Putamen (tissue), 1 donor: ENCODE results near the gene NCKAP5.
"Not testable (repeated sequence)": the region's sequence is repeated elsewhere in the genome, so short reads cannot be mapped to it uniquely, and the experiment has no call there.

Source experiments
- DNase-seq: peaks from one replicate; pipeline ENCODE4 v3.0.0-alpha.2; 2016; ENCODE audit warnings: low spot score

Gene NCKAP5

DNA sequence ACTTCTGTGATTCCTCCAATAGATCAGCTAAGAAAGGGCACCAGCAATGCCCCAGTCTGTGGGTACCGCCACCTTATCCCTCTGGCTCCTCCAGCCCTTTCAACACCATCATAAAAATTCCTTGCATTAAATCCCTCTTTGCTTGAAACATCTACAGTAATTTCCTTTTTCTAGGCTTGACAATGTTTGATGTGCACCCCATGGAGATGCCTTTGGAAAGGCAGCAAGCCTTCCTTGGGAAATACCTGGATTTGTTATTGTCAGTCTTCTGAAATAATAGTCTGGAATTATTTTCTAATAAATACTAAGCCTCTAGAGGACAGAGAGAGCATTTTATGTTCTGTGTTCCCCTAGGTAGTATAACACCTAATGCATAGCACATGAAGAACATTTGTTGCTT, 46.1 kb downstream of the NCKAP5 start:
- DNase-seq = no peak

DNA sequence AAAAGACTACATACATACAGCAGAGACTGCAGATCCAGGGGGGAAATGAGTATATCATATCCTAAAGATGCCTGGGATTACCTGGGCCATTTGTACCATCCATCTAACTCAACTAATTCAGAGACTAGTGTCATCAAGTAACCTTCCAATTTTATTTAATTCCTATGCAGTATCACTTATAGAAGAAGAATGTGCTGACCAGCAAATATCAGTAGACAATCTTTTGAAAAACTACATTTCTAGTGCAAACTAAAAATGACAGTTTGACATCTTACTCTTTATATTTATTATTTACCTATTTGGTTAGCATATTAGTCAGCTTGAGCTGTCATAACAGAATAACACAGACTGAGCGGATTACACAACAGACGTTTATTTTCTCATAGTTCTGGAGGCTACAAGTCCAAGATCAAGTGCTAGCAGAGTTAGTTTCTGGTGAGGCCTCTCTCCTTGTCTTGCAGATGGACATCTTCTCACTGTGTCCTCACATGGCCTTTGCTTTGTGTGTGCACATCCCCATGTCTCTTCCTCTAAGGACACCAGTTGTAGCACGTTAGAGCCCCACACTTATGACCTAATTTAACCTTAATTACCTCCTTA, 47.0 kb downstream of the NCKAP5 start:
- no peak for DNase-seq

DNA sequence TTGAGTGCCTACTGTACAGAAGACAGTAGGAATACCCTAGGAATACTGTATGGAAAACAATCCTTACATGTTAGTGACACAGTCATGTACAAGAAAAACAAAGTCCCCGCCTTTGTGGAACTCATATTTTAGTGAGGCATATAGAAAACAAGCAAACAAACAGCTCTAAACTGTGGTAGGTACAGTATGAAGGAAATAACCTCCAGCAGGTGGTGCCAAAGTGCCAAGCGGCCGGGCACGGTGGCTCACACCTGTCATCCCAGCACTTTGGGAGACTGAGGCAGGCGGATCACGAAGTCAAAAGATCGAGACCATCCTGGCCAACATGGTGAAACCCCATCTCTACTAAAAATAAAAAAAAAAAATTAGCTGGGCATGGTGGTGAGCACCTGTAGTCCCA, 48.6 kb downstream of the NCKAP5 start:
- not testable (repeated sequence) for DNase-seq

DNA sequence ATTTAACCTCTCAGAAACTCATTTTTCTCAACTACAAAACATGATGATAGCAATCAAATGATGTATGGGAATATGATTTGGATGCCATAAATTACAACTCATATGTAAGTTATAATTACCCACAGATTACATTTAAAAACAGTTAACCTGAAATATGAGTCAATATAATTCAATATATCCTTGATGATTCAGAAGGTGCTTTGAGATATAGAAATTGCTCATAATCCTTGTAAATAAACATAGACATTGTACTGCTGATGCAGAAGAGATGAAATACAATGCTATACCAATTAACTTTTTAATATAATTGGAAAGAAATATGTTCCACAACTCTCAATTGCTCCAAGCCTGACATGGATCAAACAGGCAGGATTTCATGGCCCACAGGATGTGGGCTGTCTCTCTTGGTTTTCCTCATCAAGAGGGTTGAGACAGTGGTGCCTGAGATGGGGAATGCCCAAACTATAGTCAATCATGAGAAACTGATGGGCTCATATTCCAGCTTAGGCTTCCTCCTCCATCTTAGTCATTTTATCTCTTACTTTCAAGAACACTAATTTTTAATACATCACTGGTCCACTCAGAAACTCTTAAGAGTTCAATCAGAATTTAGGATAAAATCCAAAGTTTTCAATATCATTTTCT, 49.4 kb downstream of the NCKAP5 start:
- no peak for DNase-seq

GRCh38 chr2:133517876-133518275, 50.4 kb downstream of the NCKAP5 start:
- no peak for DNase-seq

DNA sequence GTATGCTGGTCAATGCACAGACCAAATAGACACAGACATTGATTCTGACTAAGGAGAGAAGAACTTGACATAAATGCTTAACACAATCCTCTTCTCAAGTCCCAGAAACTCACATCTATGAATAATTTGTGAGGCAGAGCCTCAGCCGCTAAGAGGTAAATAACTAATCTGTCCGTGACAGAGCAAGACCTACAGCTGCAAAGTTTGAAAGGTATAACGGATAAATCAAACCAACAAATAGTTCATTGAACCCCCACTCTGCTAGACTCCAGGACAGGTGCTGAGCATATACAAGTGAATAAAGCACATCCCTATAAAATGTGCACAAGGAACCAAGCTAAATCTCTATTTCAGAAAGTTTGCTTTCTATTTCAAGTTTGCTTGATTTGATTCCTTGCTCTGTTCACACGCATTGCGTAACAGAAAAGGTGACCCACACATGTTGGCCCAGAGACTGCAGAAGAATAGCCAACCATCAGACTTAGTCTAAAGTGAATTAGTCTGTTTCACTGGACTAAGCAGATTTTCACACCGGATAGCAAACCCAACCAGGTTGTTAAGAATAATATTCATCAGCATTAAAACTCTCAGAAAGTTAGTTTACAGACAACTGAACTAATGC, 51.7 kb downstream of the NCKAP5 start:
- DNase-seq = no peak

DNA sequence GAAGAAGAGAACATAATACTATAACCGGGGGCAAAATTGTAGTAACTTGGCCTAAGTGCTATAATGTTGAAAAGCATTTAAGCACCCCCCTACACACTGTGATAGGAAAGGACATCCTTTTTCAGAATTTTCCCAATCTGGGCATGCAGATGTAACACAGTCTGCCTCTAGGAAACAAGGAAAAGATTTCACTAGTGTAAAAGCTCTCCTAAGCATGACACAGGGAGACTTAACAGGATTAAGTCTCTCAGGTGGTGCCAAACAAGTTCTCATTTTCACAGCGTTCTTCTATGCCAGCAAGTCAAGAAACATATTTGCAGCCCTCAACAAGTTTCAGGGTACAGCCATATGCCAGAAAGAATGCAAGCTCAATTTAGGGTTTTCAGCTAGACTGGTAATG, 53.0 kb downstream of the NCKAP5 start:
- no peak for DNase-seq

GRCh38 chr2:133513893-133514292, 54.4 kb downstream of the NCKAP5 start:
- DNase-seq = no peak

- DNase-seq = no peak
Observed at GRCh38 chr2:133512121-133512520, 56.1 kb downstream of the NCKAP5 start.

- no peak for DNase-seq
Observed at GRCh38 chr2:133511679-133512078, 56.6 kb downstream of the NCKAP5 start.

DNA sequence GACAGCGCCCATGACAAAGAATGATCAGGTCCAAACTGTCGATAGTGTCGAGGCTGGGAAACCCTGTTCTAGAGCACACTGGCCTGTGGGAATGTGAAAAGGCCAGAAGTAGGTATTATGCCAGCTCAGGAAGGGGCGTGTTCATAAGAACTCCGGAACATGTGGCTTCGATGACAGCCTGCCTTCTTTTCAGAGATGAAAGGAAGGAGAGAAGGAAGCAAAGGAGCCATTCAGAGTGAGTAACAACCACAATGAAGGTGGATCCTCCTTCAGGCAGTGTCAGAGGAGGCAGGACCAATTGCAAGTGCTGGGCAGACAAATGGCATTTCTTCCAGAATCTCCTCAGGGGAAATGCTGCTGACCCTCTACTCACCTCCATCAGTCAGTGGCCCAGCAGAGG, 58.5 kb downstream of the NCKAP5 start:
- no peak for DNase-seq

GRCh38 chr2:133508546-133509165, 59.6 kb downstream of the NCKAP5 start:
- no peak for DNase-seq

DNA sequence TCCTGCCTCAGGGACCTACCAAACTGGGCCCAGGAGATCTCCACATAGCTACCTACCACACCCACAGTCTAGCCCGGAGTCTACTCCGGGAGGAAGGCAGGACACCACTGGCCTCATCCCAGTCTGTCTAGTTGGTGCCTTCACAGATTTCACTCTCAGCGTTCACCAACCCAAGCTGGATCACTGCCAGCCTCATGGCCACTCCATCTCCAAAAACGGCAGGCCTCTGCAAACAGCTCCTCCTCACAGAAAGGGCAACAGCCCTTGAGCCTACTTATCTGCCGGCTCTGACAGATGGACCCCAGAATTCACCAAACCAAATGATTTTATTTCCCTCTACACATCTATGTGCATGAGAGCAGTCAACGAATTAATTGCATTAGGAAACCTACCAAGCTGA, 61.3 kb downstream of the NCKAP5 start:
- DNase-seq = no peak

DNA sequence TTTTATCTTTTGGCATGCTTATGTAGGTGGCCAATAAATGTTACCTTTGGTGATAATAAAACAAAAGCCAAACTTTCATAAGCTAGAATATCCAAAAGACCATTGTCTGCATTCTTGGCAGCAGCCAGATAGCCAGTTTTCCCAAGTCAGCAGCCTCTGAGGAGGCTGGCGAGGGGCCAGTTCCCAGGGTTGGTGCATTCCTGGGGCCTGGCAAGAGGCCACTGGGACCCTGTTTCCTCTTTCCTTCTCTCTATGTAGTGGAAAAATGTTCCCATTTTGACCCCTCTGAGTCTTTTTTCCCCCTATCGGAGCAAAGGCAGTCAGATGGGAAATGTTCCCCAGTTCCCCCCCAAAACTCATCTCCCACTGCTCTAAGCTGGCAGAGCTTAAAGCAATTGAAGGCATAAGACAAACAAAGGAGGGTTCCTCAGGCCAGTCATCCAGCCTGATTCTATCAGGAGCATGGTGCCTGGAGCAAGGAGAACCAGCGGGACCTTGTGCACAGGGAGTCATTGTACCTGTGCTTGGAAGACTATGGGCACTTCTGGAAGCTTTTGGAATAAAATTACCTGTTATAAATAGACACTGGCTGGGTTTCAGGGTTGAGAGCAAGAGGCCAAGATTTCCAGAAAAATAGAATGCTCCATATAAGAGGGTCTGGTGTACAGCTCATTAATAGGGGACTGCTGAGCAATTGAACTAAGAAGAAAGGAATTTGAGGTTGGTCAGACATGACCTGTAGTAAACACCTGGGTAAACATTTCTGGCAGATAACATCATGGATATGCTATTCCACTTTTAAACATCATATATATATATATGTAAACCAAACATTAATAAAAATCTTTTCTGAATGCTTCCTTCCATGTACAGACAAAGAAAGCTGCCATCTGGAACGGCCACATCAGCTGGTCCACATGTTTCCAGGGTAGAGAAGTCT, 63.4 kb downstream of the NCKAP5 start:
- peak; percentile 28 for DNase-seq

- DNase-seq = no peak
Observed at GRCh38 chr2:133503927-133504326, 64.3 kb downstream of the NCKAP5 start.

GRCh38 chr2:133503323-133503722, 64.9 kb downstream of the NCKAP5 start:
- DNase-seq = no peak

DNA sequence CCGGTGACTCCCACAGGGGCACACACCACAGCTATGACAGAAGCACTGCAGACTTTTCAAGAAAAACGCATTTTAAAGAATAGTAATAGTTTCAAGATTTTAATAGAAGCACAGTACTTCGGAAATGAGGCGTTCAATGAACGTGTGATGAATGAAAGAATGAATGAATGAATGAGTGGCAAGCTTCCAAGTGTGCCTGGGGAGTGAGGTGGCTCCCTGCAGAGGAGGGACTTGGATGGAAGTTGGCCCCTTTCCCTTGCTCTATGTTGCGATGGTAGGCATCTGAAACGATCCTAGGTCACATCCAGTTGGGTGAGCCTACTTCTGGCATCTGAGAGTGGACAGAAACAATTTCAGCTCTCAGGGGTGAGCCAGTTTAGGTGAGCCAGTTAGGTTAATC, 65.6 kb downstream of the NCKAP5 start:
- no peak for DNase-seq

DNA sequence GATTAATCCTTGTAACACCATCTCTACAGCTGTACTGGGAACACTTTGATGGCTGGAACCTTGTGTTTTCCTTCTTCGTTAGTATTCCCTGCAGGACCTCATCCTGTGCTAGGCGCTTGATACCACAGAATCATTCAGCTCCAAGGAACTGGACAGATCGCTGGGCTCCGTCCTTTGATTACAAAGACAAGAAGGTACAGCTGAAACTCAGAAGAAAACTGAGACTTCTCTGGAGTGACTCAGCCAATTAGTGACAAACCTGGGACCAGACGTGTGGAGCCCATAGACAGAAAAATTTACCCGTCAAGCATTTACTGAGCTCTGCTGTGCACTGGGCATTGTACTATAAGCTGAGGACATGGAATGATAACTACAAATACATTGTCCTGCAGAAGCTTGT, 67.3 kb downstream of the NCKAP5 start:
- no peak for DNase-seq

- no peak for DNase-seq
Observed at GRCh38 chr2:133498662-133499585, 69.3 kb downstream of the NCKAP5 start.

DNA sequence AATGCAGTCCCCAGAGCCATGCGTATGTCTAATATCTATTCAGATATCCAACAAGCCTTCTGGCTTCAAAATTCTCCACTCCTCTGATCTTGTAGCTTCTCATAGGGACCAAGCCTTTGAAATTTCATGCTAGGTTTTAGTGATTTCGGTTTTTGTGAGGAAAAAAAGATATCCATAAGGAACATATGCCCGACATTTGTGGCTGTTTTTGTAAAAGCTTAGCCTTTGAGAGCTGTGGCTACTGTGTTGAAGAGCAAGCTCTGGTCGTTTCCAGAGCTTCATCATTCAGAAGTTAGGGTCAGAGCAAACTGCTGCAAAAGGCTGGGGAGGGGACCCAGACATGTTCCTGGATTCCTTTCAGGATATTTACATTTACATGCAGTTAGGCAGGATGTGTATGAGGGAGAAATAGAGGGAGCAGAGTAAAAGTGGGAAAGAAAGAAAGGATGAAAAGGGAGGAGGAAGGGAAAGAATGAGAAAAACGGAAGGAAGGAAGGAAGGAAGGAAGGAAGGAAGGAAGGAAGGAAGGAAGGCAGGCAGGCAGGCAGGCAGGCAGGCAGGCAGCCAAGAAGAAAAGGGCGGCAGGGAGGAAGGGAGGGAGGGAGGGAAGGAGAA, 70.2 kb downstream of the NCKAP5 start:
- no peak for DNase-seq
